HCT116 (cell line): Measurements from ENCODE around the gene EPG5.

Experiments
- EZH2phosphoT487 ChIP-seq: fragments of 200-600 bp; IDR thresholded peaks from 2 replicates; pipeline ENCODE4 v1.6.1; 2018; ENCODE audit warnings: antibody characterized with exemption, borderline replicate concordance
- TF ChIP-seq, protein P1 (sequence below), 3 experiments: fragments of 200-600 bp in 1 of 3; sonication (generic) in 1 of 3; IDR thresholded peaks in 2 of 3; conservative IDR thresholded peaks in 1 of 3; 2 replicates each; pipeline ENCODE4 v1.5.1; 2012 to 2017; ENCODE audit warnings: low read depth in 2 of 3, low read length in 2 of 3, antibody characterized with exemption in 1 of 3, borderline replicate concordance in 1 of 3, control low read depth in 1 of 3, mild to moderate bottlenecking in 1 of 3, mixed read lengths in 1 of 3, mixed run types in 1 of 3, moderate library complexity in 1 of 3; ENCODE audit not compliant: insufficient read depth in 1 of 3

GRCh38 chr18:45998244-45998643 is 31.1 kb upstream of the EPG5 start:
- TF ChIP-seq, protein P1, sequence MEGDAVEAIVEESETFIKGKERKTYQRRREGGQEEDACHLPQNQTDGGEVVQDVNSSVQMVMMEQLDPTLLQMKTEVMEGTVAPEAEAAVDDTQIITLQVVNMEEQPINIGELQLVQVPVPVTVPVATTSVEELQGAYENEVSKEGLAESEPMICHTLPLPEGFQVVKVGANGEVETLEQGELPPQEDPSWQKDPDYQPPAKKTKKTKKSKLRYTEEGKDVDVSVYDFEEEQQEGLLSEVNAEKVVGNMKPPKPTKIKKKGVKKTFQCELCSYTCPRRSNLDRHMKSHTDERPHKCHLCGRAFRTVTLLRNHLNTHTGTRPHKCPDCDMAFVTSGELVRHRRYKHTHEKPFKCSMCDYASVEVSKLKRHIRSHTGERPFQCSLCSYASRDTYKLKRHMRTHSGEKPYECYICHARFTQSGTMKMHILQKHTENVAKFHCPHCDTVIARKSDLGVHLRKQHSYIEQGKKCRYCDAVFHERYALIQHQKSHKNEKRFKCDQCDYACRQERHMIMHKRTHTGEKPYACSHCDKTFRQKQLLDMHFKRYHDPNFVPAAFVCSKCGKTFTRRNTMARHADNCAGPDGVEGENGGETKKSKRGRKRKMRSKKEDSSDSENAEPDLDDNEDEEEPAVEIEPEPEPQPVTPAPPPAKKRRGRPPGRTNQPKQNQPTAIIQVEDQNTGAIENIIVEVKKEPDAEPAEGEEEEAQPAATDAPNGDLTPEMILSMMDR (IDR thresholded peaks at IDR 0.05 in 2 of 3, conservative IDR thresholded peaks at IDR 0.05 in 1 of 3; ENCODE audit: borderline replicate concordance in 1 of 3, insufficient read depth in 1 of 3, low read depth in 2 of 3, low read length in 2 of 3), result no peak
- TF ChIP-seq EZH2phosphoT487, result no peak
